ENCODE data around the gene CRKL.

CRKL gene

DNA sequence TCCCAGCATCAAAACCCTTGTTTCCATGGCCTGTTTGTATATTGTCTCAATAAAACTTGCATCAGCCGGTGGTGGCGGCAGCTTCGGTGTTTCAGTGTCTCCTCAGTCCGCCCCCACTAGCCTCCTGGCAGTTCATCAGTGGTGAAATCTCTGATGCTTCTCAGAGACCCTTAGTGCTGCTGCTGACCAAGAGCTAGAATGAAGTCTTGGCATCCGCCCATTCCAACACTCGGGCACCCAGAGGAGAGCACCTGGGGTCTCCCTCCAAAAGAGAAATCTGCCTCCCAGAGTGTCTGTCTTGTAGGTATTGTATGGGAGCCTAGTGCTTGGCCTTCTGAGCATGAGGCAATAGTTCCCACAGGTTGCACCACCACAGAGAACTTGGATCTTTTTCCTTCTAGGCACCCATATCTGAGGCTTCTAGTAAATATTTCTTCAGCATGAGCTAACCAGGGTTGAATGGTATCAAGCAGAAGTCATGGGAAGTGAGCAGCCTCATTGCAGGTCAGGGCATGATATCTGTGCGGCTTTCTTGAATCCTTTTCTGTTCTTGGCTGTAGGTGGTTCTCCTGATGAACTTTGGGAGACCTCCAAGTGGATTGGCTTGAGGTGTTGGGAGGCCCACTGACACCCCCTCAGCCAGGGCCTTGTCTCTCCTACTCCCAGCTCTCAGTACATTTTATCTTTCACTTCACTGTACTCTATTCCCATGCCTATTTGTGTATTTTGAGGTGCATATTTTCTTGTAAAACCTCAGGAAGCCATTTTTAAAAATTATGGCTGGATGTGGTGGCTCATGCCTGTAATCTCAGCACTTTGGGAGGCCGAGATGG lies 36.7 kb downstream of the CRKL start:
- no peak for DNase-seq

DNA sequence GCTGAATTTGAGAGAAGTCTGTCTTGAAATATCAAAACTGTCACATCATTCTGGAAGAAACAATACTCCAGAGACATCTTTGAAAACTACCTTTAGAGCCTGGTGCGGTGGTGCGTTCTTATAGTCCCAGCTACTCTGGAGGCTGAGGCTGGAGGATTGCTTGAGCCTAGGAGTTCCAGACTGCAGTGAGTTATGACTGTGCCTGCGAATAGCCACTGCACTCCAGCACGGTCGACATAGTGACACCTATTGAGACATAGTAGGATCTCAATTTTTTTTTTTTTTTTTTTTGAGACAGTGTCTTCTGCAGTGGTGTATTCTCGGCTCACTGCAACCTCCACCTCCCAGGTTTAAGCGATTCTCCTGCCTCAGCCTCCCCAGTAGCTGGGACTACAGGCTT lies 38.3 kb downstream of the CRKL start:
- DNase-seq = no peak

GRCh38 chr22:20956258-20957101 lies 39.3 kb downstream of the CRKL start:
- no peak for DNase-seq

DNA sequence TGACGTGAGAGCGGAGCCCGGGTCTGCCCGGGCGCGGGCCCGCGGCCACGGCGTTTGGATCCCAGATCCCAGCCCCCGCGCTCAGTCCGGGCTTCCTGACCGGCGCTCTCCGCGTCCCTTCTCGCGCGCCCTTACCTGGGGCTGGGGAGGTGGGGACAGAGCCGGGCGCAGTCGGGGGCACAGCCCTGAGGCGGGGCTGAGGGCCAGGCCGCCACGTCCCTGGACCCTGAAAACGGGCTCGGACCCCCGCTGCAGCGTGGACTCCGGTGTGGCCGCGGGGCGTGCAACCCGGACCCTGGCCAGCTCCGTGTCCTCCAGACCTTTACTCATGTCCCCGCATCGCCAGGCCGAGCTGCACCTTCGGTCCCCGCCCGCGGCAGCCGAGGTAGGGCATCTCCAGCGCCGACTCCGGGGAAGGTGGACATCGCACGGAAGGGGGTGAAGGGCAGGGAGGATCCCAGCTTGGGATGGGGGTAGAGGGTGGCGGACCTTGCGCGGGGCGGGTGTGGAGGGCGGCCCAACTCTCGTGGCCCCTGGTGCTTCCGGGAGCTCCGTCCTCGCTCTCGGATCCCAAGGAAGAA lies 40.0 kb downstream of the CRKL start:
- DNase-seq = no peak

DNA sequence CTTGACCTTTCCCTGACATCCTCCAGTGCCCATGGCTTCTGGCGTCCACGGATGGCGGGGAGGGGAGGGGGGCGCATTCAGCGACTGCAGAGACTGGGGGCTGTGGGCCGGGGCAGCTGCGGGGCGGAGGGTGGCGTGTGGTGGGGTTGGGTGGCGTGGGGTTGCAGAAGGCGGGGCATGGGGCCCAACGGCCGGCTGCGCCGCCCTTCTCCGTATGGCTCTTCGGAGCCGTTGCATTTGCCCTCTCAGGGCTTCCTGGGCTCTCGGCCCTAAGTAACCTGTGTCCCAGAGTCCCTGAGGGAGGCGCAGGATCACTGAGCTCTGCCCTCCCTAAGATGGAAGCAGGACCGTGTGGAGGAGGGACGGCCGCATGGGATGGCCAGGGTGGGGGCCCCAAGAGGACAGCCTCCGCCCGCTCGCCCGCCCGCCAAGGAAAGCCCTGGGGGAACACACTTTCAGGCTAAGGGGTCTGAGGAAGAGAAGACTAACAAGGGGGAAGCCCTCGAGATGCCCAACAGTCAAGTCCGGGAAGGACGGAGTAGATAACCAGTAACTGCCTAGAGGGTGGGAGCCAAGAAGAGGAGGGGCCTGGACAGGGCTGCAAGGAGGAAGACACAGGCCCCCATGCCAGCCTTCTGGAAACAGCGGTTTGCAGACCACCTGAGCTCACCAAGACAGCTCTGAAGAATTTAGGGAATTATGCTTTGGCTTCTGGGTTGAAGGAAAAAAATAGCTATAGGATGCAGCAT lies 40.6 kb downstream of the CRKL start:
- DNase-seq = no peak

GRCh38 chr22:20959578-20960461 lies 42.6 kb downstream of the CRKL start:
- DNase-seq = no peak

- DNase-seq = no peak
These were observed 43.4 kb downstream of the CRKL start for GRCh38 chr22:20960609-20961008.

DNA sequence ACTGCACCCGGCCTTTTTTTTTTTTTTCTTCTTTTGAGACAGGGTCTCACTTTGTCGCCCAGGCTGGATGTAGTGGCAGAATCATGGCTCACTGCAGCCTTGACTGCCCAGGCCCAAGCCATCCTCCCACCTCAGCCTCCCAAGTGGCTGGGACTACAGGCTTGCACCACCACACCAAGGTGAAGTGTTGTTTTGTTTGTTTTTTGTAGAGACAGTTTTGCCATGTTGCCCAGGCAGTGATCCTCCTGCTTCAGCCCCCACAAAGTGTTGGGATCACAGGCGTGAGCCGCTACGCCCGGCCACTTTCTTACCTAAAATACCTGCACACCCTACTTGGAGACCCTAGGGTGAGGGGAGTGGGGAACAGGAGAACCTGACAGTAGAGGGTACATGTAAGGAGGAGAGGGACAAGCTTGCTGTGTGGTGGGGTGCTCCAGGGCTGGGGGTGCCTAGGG lies 45.3 kb downstream of the CRKL start:
- DNase-seq = no peak

DNA sequence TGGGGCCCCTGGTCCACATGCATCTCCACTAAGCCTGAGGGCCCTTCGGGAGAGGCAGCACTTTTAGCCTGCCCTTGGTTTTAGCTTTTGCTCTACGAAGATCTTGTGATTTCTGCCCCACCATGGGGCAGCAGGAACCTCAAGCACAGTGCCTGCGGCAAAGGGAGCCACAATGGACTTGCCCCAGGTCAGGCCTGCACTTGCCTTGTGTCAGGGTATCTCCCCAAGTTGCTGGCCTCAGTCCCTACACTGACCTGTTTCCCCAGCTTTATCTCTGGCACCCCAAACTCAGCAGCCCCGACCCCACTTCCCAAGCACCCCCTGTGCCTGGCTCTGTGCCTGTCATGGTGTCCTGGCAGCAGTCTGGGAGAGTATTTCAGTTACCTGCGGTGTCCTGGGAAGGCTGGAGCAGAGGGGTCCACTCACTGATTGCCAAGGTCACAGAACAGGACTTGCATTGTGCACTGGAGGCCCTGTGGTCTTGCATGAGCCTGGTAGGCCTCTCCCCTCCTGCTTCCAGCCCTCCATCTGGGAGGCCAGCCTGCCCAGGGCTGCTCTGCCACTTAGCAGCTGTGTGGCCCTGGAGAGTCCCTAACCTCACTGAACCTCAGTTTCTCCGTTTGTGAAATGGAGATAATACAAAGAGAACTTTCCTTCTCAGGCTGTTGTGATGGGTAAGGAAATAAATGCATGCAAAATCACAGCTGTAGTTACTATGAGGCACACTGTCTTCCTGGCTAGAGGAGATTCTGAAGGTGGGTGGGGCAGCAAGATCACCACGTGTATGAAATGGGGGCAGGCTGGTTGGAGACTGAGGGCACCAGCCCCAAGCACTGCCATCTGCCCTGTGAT lies 46.2 kb downstream of the CRKL start:
- no peak for DNase-seq

- DNase-seq = no peak
These were observed 47.0 kb downstream of the CRKL start for GRCh38 chr22:20964090-20964798.

GRCh38 chr22:20964799-20965103 lies 47.5 kb downstream of the CRKL start:
- DNase-seq = no peak

DNA sequence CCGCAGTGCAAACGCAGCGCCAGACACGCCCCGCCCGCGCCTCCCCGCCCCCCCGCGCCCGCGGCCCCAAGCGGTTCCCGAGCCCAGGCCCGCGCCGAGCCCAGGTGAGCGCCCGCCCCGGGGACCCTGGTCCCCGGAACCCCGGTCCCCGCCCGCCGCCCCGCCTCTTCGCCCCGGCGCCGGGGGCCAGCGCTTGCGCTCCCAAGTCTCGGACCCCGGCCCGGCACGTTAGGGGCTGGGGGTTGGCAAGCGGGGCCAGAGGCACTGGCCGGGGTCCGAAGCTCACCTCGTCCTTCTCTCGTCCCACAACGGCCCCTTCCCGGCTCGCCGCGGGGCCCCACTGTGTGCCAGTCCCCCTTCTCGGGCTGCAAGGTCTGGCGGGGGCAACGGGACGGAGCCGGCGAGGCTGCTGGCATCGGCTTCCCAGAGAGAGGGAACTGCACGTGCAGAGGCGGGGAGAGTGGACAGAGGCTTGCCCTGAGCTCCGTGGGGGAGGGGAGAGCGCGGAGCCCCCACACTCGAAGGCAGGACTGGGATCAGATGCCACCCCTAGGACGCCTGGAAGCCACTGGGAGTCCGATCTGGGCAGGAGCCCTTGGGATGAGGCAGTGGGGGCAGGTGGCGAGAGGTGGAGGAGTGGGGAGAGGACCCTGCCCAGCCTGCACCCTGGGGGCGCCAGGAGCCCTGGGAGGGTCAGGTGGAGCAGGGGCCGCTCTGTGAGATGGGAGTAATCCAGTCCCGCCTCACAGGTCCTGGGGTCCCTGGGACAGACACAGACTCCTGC lies 48.1 kb downstream of the CRKL start:
- no peak for DNase-seq

DNA sequence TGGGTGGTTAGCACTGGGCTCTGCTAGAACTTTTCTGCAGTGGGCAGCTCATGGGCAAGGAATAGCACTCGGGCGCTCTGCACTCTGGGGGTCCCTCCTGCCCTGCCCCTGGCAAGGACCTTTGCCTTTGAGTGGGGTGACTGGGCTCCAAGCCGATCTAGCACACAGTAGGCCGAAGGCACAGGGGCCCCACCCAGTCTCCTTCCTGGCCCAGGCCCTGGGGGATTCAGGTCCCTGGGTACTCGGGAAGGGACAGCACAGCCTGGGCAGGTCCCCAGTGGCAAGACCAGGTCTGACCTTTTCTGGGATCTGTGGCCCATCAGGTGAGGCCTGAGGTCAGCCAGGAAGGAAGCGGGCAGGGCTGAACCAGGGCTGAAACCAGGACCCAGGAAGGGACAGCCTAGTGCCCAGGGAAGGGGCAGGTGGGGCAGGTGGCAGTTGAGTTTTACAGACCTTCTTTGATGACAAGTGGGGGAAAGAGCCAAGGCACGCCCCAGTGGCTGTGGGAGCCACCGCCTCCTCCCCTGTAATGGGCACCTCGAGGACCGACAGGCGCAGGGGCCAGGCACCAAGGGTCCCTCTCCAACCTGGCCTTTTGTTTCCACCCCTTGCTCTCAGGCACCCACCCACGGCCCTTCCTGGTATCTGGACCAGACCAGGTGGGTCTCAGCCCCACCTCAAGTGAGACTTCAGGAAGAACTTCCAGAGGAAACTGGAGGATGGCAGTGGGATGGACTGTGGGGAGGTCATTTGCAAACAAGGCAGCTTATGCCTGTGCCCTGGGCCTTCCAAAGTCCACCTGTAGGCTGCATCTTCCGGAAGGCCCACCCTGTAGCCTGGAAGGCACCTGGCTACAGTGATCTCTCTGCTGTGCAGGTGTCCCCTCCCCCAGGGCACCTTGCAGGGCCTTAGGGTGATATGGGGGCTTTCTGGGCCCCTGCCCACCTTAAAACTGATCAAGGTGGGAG lies 49.0 kb downstream of the CRKL start:
- DNase-seq = no peak

GRCh38 chr22:20966883-20967696 lies 49.9 kb downstream of the CRKL start, which contains the start of gene AIFM3:
AIFM3 (plus strand) TSS chr22:20967255; CDS start chr22:20967945, 690 bp downstream.
- DNase-seq = no peak

DNA sequence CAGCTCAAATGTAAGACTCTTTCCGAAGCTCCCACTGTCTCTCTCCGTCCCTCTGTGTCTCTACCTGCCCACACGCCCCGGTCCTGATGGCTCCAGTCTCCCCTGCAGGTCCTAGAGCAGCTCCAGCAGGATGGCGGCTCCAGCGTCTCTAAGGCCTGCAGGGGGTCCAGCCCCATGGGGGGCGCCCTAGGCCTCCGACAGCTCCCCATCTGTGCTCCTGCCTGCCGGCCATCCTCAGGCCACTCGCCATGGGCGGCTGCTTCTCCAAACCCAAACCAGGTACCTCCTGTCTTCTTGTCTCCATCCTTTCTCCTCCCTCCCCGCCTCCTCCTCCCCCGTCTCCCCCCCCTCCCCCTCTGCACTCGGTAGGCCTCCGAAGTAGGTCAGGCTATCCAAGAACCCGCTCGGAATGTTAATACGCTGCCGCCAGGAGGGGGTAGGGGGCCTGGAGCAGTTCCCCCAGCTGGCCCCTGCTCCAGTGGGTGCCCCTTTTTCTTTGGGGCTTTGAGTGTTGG lies 50.5 kb downstream of the CRKL start:
- DNase-seq = no peak

DNA sequence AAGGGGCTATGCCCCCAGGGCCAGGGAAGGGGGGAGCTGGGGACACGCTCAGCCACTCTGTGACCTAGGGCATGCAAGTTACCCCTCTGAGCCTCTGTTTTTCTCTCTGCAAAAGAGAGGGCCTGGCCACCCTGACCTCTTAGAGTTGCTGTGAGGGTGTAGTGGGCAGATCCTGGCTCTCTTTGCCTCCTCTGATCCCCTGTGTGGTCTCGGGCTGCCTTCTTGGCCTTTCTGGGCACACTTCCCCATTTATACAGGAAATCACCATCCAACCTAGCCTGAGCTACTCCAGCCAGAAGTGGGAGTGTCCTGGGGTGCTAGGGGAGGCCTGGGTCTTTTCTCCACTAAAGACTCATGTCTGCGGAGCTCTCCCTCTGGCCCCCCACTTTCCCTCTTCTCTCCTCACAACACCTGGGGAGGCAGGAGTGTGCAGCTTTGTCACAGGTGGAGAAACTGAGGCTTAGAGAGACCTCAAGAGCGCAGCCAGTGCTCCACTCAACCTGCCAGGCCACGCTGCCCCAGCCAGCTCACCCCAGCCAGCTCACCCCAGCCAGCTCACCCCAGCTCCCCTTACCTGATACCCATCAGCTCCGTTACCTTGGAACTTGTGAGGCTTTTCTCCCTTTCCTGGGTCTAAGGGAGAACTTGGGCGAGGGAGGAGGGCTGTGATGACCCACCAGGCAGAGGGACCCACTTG lies 51.2 kb downstream of the CRKL start:
- no peak for DNase-seq

Measured in NCI-H524 treated with DMSO at 0.1 percent for 48 hours (cell line).